ENCODE measurements around the gene MOB3B.

Gene MOB3B

DNA sequence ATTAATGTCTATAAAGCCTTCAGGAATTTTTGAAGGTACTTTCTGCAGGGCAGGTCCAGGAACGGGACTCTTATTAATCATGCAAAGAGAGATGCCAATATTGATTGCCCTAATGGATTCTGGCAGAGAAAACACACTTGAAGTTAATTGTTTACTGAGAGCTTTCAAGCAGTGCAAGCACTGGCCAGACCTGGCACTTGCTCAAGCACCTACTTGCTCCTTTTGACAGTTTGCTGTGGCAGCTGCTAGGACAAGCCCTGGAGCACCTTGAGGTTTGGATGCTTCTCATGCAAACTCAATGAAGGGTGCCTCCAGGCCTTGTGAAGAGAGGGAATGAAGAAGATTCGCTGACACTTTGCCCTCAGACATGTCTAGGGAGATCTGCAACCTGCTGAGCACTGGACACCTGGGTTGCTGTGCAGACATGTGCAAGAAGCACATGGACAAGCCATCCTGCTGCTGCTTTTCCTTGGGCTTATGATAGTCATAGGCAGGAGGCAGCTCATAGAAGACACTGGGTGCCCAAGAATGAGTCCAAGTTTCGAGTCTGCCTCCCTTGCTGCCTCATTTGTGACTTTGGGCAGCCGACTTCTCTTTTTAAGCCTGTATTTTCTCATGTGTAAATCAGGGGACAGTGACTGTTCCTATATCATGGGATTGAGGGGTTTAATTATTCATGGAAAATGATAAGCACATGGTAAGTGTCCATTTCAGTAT is 143.8 kb downstream of the MOB3B start:
- no peak for DNase-seq

DNA sequence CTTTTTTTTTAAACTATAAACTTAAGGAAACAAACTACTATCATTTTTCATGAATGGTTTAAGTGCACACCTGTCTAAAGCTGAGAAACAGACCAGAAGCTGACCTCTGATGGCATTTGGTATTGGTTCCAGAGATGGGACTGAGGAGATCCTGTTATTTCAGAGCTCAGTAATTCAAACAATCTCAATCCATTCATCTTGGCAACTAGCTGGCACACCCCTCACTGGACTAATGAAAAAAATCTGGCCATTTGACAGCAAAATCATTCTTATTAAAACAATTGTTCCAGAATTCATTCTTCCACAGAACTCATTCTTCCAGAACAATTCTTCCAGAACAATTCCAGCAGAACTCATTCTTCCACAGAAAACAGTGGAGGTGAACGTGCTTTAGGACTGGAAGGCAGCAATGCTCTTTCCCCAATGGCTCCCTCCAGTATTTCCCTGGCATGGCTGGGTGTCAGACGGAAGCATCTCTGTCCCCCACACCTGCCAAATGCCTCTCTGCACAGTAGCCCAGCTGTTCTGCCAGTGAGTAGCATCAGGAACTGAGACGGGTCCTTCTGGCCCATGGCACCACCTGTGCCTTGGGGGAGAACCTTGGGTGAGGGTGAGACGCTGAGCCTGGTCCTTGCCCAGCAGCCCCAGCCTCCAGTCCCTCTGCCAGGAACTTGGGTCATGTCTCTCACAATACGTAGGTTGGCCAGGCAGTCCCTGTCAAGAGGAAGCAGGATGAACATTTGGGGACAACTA is 145.2 kb downstream of the MOB3B start:
- no peak for DNase-seq

DNA sequence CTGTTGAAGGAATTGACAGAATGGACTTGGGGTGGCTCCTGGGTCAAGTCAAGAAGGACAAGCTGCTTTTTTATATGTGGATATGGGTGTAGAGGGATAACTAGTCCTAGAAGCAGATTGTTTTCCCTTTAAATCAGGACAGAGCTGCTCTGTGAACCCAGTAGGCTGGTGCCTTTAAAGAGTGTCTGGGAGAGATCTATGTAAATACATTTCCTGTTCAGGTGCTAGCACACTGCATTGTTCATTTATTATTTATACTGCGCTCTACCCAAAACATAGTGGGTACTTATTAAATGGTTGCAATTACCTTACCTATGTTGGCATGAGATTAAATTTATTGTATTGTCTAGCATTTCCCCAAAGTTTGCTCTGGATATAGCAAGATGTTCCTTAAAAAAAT is 146.1 kb downstream of the MOB3B start:
- no peak for DNase-seq

DNA sequence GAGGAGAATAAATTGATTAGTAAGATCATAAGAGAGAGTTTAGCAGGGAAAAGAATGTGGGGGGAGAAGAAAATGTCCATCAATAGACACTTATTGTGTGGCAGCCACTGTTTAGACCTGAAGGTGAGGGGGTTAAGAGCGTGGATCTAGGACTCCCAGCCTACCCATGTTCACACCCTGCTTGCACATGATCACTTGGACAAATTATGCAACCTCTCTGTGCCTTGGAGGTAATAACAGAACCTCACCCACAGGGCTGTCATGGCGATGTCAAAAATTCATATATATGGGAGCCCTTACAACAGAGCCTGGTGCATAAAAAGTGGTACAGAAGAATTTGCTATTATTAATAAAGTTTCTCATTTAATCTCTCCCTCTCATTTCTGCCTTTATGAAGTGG is 146.6 kb downstream of the MOB3B start:
- no peak for DNase-seq

DNA sequence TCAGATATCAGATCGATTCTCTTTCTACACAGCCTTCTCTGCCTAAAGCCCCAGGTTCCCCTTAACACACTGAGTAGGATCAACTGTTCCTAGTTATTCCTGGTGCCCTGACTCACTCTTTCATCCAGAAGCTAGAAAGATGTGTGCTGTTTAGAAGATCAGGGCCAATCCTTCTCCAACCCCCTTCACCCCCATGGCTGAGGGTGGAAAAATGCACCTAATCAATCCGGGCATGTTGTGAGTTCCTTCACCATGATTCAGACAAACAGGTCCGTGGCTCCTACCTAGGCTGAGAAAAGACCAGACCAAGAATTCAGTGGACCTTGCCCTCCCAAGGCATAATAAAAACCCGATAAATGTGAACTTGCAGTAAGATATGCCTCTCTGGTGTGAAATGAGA is 147.3 kb downstream of the MOB3B start:
- no peak for DNase-seq

DNA sequence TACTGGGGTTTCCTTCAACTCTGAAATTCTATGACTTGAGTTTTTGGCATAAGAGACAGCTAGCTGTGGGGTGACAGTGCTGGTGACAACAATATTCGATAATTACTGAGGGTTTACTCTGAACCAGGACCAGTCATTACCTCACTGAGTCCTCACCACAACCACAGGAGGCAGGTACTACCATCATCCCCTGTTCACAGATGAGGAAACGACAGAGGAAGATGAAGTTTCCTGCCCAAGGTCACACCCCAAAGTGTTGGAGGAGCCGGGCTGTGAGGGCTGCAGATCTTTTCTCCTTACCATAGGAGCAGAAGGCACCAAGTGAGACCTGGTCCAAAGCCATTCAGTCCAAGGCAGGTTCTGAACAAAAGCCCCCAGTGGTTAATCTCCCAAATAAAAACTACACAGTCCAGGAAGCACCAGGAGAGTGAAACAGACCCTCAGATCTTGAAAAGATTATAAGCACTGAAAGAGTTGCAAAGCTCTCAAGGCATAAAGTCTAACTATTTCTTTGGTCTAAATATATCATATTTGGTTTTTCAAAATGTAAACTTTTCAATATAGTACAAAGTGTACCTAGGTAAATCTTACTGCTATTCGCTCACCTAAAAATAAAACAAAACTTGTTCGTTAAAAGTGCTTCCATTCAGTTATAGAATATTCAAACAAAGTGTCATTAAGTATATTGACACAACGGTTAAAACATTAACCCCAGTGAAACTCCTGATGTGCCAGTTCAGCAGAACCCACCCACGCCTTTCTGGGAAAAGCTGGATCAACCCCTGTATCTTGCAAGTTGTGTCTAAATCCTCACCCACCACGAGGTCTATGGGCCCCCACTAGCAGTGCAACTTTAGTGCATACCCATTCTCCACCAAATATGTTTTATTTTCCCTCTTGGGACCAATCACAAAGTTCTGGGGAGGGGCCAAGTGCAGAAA is 150.0 kb downstream of the MOB3B start:
- DNase-seq, result no peak

DNA sequence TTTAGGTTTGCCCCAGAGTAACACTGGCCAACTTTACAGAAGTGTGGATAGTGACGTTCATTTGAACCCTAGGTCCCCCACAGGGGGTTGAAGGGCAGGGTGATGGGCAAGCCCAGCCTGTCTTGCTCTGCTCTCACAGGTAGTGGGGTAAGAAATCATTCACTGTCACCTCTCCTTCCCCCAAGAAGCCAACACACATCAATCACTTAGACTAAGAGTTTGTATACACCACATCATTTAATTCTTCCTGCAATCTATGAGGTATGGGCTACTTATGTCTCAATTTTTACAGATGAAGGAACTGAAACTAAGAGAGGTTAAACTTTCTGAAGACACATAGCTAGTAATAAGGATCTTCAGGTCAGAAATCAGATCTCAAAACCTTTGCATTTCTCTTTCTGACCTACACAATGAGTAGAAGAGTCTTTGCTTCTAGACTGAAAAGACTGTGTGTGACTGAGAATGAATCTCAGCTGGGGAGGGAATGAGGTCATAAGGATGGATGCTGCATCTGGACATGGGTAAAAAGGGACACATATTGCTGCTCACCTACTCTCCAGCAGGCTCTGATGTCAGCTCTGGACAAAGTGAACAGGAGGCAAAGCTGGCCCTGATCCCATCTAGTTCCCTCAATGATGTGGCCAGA is 151.7 kb downstream of the MOB3B start:
- DNase-seq, result no peak

DNA sequence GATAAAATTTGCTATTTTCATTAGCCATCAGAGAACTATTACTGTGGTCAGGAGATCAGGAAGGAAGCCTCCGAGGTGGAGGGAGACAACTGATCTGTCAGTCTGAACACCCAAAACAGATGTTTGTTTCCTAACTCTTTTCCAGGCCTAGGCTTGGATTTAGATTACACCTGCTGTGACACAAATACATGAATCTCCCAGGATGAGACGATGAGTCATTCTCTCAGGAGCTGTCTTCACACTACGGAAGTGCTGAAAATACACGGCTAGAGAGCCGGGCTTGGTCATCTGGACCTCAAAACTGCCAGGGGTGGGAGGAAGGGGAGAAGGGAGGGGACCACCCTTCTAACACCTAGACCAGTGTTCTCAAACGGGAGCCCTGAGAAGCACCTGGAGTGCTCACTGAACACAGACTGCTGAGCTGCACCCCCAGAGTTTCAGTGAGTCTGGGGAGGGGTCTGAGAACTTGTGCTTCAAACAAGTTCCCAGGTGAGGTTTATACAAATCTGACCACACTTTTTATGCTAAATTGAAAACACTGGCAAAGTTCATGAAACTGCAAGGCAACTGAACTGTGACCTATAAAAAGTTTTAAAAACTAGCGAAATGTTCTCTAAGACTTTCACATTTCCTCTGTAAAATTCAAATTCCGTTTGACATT is 152.3 kb downstream of the MOB3B start:
- DNase-seq, result no peak

DNA sequence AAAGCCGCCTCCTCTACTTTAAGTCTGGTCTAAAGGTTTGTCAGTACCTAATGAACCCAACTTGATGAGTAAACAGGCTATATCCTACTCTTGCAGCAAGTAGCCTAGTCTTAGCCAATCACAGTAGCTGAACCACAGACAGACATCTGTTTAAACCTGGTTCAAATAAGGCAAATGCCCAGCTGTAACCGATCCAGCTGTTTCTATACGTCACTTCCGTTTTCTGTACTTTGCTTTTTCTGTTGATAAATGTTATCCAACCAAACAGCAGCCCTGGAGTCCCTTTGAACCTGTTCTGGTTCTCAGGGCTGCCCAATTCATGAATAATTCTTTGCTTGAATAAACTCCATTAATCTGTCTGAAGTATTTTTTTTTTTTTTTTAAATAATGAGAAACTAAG is 155.8 kb downstream of the MOB3B start:
- no peak for DNase-seq

DNA sequence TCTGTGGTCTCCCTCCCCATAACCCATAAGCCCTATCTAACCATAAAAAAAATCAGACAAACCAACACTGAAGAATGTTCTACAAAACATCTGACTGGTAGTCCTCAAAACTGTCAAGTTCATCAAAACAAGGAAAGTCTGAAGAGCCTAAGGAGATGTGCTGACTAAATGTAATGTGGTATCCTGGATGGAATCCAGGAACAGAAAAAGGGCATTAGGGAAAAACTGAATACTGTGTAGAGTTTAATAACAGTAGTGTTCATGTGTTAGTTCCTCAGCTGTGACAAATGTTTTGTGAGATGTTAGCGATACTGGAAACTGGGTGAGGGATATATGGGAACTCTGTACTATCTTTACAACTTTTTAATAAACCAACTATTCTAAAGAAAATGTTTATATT is 157.0 kb downstream of the MOB3B start:
- no peak for DNase-seq

DNA sequence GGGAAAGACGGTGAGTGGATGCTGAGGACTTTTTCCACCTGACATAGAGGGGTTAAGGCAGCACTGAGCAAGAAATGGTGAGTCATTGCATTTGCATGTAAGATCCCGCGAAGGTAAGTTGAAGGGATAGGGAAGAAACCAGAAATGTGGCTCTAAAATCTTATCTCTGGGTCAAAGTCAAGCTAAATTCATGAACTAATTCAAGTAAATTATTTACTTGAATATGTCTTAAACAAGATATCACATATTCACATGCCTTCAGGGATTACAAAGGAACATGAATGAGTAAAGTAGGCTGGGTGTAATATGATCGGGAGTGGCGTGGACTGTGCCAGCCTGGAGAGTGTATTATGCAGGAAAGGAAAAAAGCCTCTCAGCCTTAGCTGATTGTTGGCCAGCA is 158.2 kb downstream of the MOB3B start:
- no peak for DNase-seq

DNA sequence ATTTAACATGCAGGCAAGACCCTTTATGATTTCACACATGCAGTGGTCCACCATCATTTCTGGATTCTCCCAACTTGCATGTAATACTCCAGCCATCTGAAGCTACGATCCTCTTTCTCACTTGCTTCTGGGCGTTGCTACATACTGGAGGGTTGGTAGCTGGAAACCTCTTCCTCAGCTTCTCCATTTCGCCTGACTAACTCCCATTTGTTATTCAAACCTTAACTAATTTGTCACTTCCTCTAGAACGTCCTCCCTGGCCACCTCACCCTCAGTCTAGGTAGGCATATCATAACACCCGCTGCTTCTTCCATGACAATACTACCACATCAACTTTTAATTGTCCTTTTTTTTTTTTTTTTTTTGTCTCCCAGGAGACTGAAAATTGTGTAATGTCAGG is 160.0 kb downstream of the MOB3B start:
- no peak for DNase-seq

DNA sequence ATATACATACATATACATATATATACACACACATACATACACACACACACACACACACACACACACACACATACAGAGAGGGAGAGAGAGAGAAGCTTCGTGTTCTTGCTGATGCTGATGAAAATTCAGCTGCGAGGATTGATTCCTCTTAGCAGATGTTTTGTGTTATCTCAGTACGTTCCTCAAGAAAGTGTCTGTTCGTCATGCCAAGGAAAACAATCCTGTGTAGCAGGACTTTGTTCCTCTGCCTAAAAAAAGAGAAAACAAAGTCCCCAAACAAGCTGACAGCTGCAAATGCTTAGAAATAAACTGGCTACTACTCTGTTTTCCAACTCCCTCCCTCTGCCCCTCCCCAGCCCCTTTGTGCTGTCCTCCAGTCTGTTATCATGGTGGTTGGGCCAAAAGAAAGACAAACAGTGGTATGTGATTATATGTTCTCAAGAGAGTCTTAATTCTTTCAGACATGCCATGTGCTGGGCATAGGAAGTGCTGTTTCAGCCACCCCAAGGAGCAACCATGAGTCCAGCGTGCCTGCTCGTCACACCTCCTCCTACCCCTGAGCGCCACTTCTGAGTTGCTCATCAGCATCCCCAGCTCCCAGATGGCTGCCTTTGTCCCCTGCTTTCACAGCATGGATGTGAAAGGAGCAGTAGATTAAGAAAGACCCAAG is 161.2 kb downstream of the MOB3B start:
- DNase-seq, result peak; percentile 68

DNA sequence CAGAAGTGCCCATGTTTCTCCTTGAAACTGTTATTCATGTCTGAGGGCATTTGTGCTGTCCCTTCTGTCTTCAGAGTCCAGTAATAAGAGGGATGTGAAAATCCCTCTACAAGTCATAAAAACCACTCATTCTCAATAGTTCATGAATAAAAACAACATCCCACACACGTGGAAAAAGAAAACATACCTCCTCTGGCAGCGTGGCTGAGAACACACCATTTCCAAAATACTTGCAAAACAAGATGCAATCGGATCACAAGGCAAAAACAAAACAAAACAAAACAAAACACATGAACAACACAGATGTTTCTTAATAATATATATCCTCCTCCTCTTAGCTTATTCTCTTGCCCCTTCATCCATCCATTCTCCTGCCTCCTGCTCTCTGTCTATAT is 161.7 kb downstream of the MOB3B start:
- DNase-seq, result no peak

DNA sequence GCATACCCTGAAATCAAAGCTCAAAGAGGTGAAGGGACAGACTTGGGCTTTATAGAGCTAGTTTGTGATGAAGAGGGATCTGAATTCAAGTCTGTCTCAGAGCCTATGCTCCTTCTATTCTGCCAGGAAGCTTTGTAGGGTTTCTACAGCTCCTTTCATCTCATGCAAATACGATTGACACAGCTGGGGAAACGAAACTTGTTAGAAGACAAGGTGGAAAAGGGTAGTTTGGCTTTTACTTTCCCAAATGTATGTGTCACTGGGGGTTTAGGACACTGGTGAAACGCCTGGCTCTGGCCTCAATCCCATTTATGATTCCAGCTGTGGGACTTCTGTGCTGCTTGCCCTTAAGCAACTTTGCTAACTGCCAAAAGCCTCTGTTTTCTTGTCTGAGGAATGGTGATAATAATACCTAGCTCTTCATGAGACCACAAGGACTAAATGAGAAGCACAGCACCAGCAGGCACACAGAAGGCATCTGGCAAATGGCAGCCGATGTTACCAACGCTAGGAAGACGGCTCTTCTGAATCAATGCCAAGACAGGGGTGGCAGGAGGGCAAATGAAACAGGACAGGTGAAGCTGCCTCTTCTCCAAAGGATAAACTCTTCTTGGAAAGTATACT is 162.3 kb downstream of the MOB3B start:
- no peak for DNase-seq

DNA sequence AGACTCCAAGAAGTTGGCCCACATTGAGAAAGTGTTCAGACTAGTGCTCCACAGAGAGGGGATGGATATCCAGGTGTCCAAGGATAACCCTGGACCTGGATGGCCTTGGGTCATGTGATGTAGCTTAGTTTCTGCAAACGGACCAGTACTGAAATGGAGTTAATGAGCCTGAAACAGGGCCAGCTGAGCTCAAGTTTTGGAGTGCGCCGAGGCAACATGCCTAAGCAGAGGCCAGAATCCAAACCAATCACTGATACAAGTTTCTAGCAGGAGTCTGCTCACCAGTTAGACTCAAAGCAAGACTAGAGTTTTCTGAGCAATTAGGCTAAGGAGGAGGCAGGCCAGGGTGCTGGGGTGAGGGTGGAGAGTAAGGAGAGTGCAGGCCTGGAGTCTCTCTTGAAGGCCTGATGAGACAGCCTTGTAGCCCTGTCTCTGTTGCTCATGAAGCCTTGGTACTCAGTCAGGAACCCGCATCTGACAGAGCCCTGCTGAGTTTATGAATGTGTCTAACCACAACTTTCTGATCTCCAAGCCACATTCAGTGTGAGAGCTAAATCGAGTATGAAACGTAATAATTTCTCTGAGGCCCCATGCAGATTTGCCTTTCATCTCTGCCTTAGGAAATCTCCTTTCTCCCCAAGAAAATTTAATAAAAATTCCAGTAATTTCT is 163.8 kb downstream of the MOB3B start:
- no peak for DNase-seq

DNA sequence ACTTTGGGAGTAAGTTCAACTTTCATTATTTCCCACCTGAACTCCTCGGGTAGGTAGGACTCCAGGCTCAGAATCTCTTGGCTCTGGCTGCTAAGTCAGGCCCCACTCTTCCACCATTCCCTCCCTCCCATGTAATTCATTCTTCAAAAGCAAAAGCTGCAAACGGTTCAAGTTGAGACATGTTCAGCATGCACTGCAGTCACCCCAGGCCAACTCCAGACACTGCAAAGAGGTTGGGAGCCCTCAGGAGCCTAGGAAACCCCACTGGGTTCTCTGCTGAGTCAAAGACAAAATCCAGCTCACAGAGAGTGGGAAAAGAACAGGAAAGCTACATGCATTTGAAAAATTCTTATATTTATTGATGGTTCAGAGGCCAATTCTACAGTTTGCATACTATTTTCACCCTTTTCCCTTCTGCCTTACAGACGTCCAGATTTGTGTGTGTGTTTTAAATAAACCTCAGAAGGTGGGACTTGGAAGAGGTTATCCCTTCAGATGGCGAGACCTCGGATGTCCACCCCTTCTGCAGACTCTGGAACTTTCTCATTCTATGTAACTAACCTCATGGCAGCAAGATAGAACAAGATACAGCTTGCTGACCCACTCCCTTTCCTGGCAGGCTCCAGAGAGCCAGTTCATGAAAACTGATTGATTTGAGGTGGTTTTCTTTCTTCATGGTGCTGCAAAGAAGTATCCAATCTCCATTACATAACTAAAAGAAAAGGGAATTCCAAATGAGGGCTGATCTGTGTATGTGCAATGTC is 167.0 kb downstream of the MOB3B start:
- DNase-seq, result no peak

DNA sequence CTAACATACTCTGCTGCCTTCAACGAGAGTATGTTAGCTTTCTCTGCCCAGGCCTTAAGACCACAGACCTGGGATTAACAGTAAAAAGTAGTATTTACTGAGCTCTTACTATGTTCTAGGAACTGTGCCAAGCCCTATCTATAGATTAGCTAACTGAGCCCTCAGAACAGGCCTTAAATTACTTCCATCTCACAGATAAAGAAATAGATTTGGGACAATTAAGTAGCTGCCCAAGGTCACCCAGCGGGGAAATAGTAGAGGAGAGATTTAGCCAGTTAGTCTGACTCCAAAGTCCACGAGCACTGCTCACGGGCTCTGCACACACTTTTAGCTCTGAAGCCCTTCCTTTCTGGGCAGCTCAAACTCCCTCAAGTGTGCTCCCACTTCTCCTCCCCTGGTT is 168.1 kb downstream of the MOB3B start:
- DNase-seq, result no peak

DNA sequence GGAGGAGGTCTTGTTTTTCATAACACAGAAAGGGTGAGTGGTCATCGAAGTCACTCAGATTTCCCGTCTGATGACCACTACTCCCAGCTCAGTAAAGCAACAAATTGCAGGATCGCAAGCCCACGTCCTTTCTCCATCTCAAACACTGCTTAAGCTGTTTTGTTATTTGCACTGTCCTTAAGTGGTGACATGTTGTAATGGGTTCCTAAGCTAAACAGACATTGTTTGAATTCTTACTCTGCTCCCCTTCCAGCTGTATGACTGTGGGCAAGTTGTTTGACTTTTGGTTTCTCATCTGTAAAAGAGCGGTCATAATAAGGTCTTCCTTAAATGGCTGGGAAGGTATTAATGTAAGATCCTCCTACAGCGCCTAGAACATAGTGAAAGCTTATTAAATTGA is 169.9 kb downstream of the MOB3B start:
- no peak for DNase-seq

DNA sequence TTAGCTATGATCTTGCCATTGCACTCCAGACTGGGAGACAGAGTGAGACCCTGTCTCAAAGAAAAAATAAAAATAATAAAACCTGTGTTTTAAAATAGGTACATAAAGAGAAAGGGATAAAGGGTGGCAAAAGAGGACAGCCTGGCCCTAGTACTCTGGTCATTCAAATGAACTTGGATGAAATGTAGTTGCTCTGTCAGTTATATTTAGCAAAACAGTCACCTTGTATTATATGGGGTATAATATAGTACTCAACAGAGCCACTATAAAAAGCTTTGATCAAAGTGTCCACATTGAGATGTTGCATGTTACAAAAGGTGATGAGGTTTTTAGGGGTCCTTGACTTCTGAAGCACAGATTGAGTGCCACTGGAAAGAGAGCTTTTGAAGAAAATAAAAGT is 171.6 kb downstream of the MOB3B start:
- no peak for DNase-seq

Data from left hindlimb (tissue), 1 donor.